GM12878 (cell line): ENCODE measurements around the gene NFAM1. TPM values are rescaled to one million over a fixed set of nuclear protein-coding genes. Genes with fewer than 3 reads are reported as not detected.
A peak's percentile ranks its signal among the peaks of the same experiment; 100 is the strongest.

Experiments used
- ASH2L ChIP-seq: fragments of 300-600, 200-600 bp; sonication (generic); IDR thresholded peaks from 2 replicates; pipeline ENCODE4 v1.6.1; 2017; ENCODE audit warnings: low read depth, mild to moderate bottlenecking, borderline replicate concordance
- MXI1 ChIP-seq: fragments of 150-350 bp; IDR thresholded peaks from 2 replicates; pipeline ENCODE4 v1.6.1; 2011; ENCODE audit warnings: low read depth, mild to moderate bottlenecking, inconsistent platforms, low read length, improper control_type of control experiment
- MYC ChIP-seq: IDR thresholded peaks from 2 replicates; pipeline ENCODE4 v1.6.1; 2011; ENCODE audit warnings: mild to moderate bottlenecking, low read length, moderate library complexity, inconsistent platforms; ENCODE audit not compliant: insufficient read depth, insufficient replicate concordance, insufficient read length, severe bottlenecking
- SUZ12 ChIP-seq: fragments of 200-600 bp; sonication (generic); IDR thresholded peaks from one replicate; pipeline ENCODE4 v1.6.1; 2018; ENCODE audit warnings: antibody characterized with exemption, mild to moderate bottlenecking; ENCODE audit not compliant: unreplicated experiment
- TCF12 ChIP-seq: IDR thresholded peaks from 2 replicates; pipeline ENCODE4 v1.6.1; 2011; ENCODE audit warnings: low read depth, mild to moderate bottlenecking, low read length
- polyA plus RNA-seq, 11 experiments: library from polyadenylated mRNA; depleted of rRNA in 4 of 11; unstranded in 6 of 11; stranded (reverse) in 5 of 11; fragments of >200 nt; fragmentation: Nextera tagmentation in 4 of 11; fragmentation: Illumina TruSeq in 1 of 11; extraction: Ambion mirVana in 4 of 11; extraction: Trizol in 1 of 11; gene quantifications; 1 replicate in 1 of 11; 2 replicates in 10 of 11; pipeline versions ENCODE4 v1.2.1 to v1.2.3, GENCODE V29; 2011 to 2016; ENCODE audit warnings: inconsistent platforms in 2 of 11, missing spikeins in 2 of 11, low read depth in 1 of 11
- total RNA-seq, 4 experiments: library from RNA; depleted of rRNA in 3 of 4; stranded (reverse); fragments of >200 nt in 3 of 4; fragmentation: Illumina TruSeq in 1 of 4; extraction: Trizol in 1 of 4; gene quantifications; 2 replicates each; pipeline versions ENCODE4 v1.2.1 to v1.2.3, GENCODE V29; 2013 to 2021
- TF ChIP-seq, protein P1 (sequence below): IDR thresholded peaks from 2 replicates; pipeline ENCODE4 v1.6.1; 2011; ENCODE audit warnings: borderline replicate concordance, low read depth, mild to moderate bottlenecking, moderate library complexity, low read length; ENCODE audit not compliant: insufficient read depth, poor library complexity, severe bottlenecking
- TF ChIP-seq, protein P2 (sequence below): IDR thresholded peaks from 2 replicates; pipeline ENCODE4 v1.6.1; 2011; ENCODE audit warnings: borderline replicate concordance, low read depth, mild to moderate bottlenecking, moderate library complexity, mixed read lengths, low read length; ENCODE audit not compliant: insufficient read depth; ENCODE audit errors: extremely low read length
- TF ChIP-seq, protein P3 (sequence below): IDR thresholded peaks from 2 replicates; pipeline ENCODE4 v1.6.1; 2012; ENCODE audit warnings: low read length, inconsistent platforms

NFAM1 gene
- total and polyA plus RNA-seq, 10 of the 15 experiments (the other 5 are each of a cell fraction or from before 2014, with no cell fraction given): 0.13 to 1.3 (median 0.24) TPM; not detected in 3

DNA sequence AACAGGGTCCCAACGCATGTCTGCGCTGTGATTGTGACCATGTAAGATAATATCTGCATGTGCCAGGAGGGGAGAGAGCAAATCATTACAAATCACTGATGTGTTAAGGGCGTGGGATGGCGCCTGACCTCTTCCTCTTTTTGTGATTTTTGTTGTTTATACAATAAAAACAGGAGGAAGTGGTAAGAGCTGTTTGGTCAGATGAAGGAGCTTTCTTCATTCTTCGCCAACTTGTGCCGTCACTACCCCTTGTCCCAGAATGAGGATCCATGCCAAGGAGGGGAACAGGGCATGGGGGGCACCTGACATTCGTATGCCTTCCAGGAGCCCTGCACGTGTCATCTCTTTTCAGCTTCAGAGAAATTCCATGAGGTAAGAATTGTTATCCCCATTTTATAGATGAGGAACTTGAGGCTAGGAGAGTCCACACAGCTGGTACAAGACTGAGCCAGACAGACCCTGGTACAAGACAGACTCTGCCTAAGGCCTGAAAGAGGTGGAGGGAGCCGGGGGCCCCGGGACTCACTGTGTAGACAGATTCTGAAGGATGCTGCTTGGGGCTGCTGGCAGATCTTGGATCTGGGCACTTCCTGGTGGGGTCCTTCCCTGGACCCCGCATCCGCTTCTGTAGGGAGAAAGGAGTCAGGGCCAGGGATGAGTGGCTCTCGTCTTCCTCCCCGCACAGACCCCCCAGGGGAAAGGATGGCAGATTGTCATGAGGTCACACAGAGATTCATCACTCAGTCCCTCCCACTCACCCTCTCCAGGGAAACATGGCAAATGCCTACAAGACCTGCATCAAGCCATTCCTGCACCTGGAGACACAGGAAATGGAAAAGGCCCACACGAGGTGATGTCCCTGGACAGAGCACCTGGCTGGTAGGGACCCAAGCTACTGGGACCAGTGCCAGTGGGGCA lies 34.6 kb downstream of the NFAM1 start (continued):
- TF ChIP-seq SUZ12: no peak
- TF ChIP-seq MYC: no peak
- no peak for TF ChIP-seq ASH2L
- no peak for TF ChIP-seq TCF12
- TF ChIP-seq, protein P1, sequence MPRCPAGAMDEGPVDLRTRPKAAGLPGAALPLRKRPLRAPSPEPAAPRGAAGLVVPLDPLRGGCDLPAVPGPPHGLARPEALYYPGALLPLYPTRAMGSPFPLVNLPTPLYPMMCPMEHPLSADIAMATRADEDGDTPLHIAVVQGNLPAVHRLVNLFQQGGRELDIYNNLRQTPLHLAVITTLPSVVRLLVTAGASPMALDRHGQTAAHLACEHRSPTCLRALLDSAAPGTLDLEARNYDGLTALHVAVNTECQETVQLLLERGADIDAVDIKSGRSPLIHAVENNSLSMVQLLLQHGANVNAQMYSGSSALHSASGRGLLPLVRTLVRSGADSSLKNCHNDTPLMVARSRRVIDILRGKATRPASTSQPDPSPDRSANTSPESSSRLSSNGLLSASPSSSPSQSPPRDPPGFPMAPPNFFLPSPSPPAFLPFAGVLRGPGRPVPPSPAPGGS: peak; percentile 26
- TF ChIP-seq, protein P2, sequence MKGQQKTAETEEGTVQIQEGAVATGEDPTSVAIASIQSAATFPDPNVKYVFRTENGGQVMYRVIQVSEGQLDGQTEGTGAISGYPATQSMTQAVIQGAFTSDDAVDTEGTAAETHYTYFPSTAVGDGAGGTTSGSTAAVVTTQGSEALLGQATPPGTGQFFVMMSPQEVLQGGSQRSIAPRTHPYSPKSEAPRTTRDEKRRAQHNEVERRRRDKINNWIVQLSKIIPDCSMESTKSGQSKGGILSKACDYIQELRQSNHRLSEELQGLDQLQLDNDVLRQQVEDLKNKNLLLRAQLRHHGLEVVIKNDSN: no peak
- TF ChIP-seq MXI1: peak; percentile 79
- TF ChIP-seq, protein P3, sequence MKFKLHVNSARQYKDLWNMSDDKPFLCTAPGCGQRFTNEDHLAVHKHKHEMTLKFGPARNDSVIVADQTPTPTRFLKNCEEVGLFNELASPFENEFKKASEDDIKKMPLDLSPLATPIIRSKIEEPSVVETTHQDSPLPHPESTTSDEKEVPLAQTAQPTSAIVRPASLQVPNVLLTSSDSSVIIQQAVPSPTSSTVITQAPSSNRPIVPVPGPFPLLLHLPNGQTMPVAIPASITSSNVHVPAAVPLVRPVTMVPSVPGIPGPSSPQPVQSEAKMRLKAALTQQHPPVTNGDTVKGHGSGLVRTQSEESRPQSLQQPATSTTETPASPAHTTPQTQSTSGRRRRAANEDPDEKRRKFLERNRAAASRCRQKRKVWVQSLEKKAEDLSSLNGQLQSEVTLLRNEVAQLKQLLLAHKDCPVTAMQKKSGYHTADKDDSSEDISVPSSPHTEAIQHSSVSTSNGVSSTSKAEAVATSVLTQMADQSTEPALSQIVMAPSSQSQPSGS: 0 out of 2 replicates have a peak, but pooled peaks have one; percentile 47
